GM23248 (cell line): Measurements from ENCODE around the gene RPL3. TPM values are rescaled to one million over a fixed set of nuclear protein-coding genes. Genes with fewer than 3 reads are reported as not detected.

ENCODE experiments used
- DNase-seq: peaks from one replicate; pipeline ENCODE4 v3.0.0-alpha.2; 2015
- H2AFZ ChIP-seq: fragments of 200-600 bp; sonication (generic); 2 replicates; pipeline ENCODE4 v1.6.1; 2016; ENCODE audit warnings: antibody characterized with exemption
- H3F3A ChIP-seq: fragments of 200-600 bp; sonication (generic); 2 replicates; pipeline ENCODE4 v1.6.1; 2016; ENCODE audit warnings: mild to moderate bottlenecking, antibody characterized with exemption, mixed run types; ENCODE audit not compliant: insufficient read depth
- H3K27ac ChIP-seq: fragments of 200-600 bp; sonication (generic); 2 replicates; pipeline ENCODE4 v1.5.1; 2016; ENCODE audit warnings: mild to moderate bottlenecking
- H3K27me3 ChIP-seq: fragments of 200-600 bp; sonication (generic); replicated peaks from 2 replicates; pipeline ENCODE4 v1.6.1; 2016; ENCODE audit warnings: mild to moderate bottlenecking; ENCODE audit not compliant: insufficient read depth
- H3K36me3 ChIP-seq: fragments of 200-600 bp; sonication (generic); 2 replicates; pipeline ENCODE4 v1.6.1; 2016; ENCODE audit warnings: low read depth, mild to moderate bottlenecking
- H3K4me1 ChIP-seq: fragments of 200-600 bp; sonication (generic); 2 replicates; pipeline ENCODE4 v1.6.1; 2016; ENCODE audit warnings: mild to moderate bottlenecking; ENCODE audit not compliant: insufficient read depth
- H3K4me2 ChIP-seq: fragments of 200-600 bp; sonication (generic); one replicate; pipeline ENCODE4 v1.6.1; 2016; ENCODE audit warnings: mild to moderate bottlenecking; ENCODE audit not compliant: unreplicated experiment
- H3K4me3 ChIP-seq: fragments of 200-600 bp; sonication (generic); 2 replicates; pipeline ENCODE4 v1.5.1; 2016; ENCODE audit warnings: mild to moderate bottlenecking
- H3K79me2 ChIP-seq: fragments of 200-600 bp; sonication (generic); 2 replicates; pipeline ENCODE4 v1.6.1; 2016; ENCODE audit warnings: mild to moderate bottlenecking; ENCODE audit not compliant: insufficient read depth
- H3K9ac ChIP-seq: fragments of 200-600 bp; sonication (generic); 2 replicates; pipeline ENCODE4 v1.6.1; 2016; ENCODE audit warnings: mild to moderate bottlenecking
- H3K9me2 ChIP-seq: fragments of 200-600 bp; sonication (generic); 2 replicates; pipeline ENCODE4 v1.6.1; 2016; ENCODE audit warnings: mixed run types, mild to moderate bottlenecking, moderate library complexity; ENCODE audit not compliant: insufficient read depth
- H3K9me3 ChIP-seq: fragments of 200-600 bp; sonication (generic); one replicate; pipeline ENCODE4 v1.6.1; 2017; ENCODE audit warnings: low read depth
- H4K20me1 ChIP-seq: fragments of 200-600 bp; sonication (generic); 2 replicates; pipeline ENCODE4 v1.6.0; 2016; ENCODE audit not compliant: insufficient read depth
- EZH2 ChIP-seq: fragments of 200-600 bp; sonication (generic); IDR thresholded peaks from 2 replicates; pipeline ENCODE4 v1.6.1; 2018; ENCODE audit warnings: antibody characterized with exemption, mild to moderate bottlenecking; ENCODE audit not compliant: insufficient read depth, poor library complexity, severe bottlenecking
- EZH2phosphoT487 ChIP-seq: fragments of 200-600 bp; sonication (generic); IDR thresholded peaks from 2 replicates; pipeline ENCODE4 v1.6.1; 2018; ENCODE audit warnings: antibody characterized with exemption, moderate library complexity, mild to moderate bottlenecking, low read depth; ENCODE audit not compliant: insufficient read depth
- WGBS, 2 experiments: methylation state at CpG; one replicate each; pipeline ENCODE4 v1.1.6; 2015 to 2017; ENCODE audit warnings: low lambda C conversion rate in 2 of 2, low coverage in 1 of 2; ENCODE audit errors: missing lambda C conversion rate in 2 of 2; 5-methylcytosine and 5-hydroxymethylcytosine counted together
- in situ Hi-C: fragments of 300-500 bp; cut with MboI; formaldehyde crosslinking; loops from 2 replicates; pipeline ENCODE4 v1.15.0; 2020
- polyA plus RNA-seq: library from polyadenylated mRNA; unstranded; fragments of >200 nt; fragmentation: Nextera tagmentation; extraction: Ambion mirVana; gene quantifications from 2 replicates; pipeline ENCODE4 v1.2.1, GENCODE V29; 2016
- total RNA-seq: library from RNA; depleted of rRNA; stranded (reverse); fragments of >200 nt; shearing (Covaris generic); gene quantifications from 2 replicates; pipeline ENCODE4 v1.2.3, GENCODE V29; 2014

RPL3 gene
- total and polyA plus RNA-seq, 2 experiments from 2014 or later, result 920 to 2,353 TPM

DNA sequence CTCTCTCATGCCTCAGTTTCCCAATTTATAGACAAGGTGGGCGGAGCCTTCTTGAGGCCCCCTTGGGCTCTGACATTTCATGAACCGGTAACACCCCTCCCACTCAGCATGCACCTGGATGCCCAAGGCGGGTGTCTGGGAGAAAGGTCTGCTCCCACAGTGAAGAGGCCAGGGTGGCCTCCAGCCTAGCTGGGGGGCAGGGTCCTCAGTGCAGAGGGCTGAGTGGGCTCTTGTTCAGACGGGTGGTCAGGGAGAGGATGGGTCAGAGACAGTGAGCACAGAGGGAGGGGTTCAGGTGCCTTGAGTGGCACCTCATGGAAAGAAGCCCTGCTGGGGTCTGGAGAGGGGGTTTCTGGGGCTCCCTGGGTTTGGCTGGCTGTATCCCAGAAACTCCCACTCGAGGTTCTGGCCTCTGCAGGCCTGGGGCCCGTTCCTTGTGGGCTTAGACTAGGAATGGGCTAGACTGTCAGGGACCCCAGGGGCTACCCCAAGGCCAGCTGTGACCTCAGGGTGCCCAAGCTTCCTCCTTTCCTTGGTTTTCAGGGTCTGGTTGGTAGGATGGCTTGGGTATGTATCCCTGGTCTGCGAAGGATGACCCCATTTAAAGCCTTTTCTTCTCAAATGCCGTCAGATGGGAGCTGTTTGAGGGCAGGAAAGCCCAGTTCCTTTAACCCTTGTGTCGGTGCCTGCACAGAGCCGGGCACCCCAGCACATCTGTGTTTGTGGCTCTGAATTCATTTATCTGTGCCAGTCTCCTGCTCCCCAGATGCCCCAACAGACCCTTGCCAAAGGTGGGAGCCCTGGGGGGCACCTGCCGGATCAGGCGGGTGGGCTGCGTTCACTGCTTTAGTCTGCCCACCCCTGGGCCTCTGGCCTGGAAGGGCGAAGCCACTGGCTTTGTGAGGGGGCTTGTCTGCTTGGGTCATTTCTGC lies 31.6 kb upstream of the RPL3 start:
- peak overlapping the region; percentile 61; the same call in 1 of the 2 replicates for H3K9ac ChIP-seq
- no peak overlapping the region for H3K27ac ChIP-seq
- no peaks in the 10 kb centered on the region for H3K9me2 ChIP-seq
- no peaks in the 10 kb centered on the region for H3F3A ChIP-seq
- H3K4me1 ChIP-seq, result no peaks in the 10 kb centered on the region; the same call in 1 of the 2 replicates
- 63 to 68% methylated on average over 13 to 14 of the region's 14 CpGs for whole genome bisulfite sequencing, 2 experiments
- no peaks in the 10 kb centered on the region for H3K36me3 ChIP-seq
- DNase-seq, result no peak
- no peaks in the 10 kb centered on the region for H4K20me1 ChIP-seq
- H3K4me2 ChIP-seq, result no peak overlapping the region
- H3K27me3 ChIP-seq, result no peaks in the 10 kb centered on the region
- no peak for TF ChIP-seq EZH2phosphoT487
- no peak for TF ChIP-seq EZH2
- peak overlapping the region; percentile 72 for H3K4me3 ChIP-seq
- H3K9me3 ChIP-seq, result no peaks in the 10 kb centered on the region
- no peaks in the 10 kb centered on the region for H3K79me2 ChIP-seq
- in situ Hi-C loops, result no loop called here
- peak overlapping the region; percentile 87; the same call in 1 of the 2 replicates for H2AFZ ChIP-seq

DNA sequence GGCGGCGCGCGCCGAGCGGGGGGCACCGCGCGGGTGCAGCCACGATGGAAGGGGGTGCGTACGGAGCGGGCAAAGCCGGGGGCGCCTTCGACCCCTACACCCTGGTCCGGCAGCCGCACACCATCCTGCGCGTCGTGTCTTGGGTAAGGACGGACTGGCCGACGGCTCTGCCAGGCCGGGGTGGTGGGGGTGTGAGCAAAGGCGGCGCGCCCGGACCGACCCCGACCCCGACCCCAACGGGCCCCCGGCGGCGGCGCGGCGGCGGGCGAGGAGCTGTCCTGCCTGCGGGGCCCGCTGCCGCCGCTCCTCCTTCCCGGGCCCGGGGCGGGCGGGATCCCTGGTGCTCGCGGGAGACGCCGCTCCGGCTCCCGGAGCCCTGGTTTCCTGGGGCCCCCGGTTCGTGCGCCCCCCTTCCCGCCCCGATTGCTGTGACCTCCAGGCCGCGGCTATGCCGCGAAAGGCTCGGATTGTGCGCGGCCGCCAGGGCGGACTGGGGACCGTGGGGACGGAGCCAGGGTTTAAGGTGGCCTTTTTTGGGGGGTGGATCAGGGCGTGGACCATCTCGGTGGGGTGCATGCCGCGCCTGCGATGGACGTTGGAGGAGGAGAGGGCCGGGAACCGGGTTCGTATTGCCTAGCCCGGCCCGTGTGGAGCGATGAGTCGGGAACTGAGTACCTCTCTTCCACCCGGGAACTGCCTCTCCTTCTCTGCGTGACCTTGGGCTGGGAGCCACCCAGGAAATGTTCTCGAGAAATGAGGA lies 30.7 kb upstream of the RPL3 start, which contains the start of gene SYNGR1:
Gene SYNGR1 (plus strand): TSS at position 25 of the 760 bp plus-strand sequence. CDS start 20 bp downstream, at position 45.
- DNase-seq, result peak; percentile 51
- Histone ChIP-seq H4K20me1 (no peaks in the 10 kb centered on the region), H3K4me2 (peak within 1 kb of the TSS; percentile 84), H3K27ac (no peak within 1 kb of the TSS), H3K9me2 (no peaks in the 10 kb centered on the region), H3K27me3 (no peaks in the 10 kb centered on the region), H3K79me2 (no peaks in the 10 kb centered on the region), H3K36me3 (no peaks in the 10 kb centered on the region), H2AFZ (peak within 1 kb of the TSS; percentile 92), H3K4me1 (no peaks in the 10 kb centered on the region; the same call in 1 of the 2 replicates), H3K4me3 (peak within 1 kb of the TSS; percentile 75), H3K9ac (peak within 1 kb of the TSS; percentile 61), H3F3A (no peaks in the 10 kb centered on the region), H3K9me3 (no peaks in the 10 kb centered on the region)
- WGBS, 2 experiments, result 2 to 3% methylated on average over 22 to 57 of the region's 87 CpGs
- TF ChIP-seq EZH2, result no peak
- TF ChIP-seq EZH2phosphoT487, result no peak
- in situ Hi-C loops, result no loop called here

GRCh38 chr22:39349506-39349966 lies 30.1 kb upstream of the RPL3 start:
- no peaks in the 10 kb centered on the region for H3K79me2 ChIP-seq
- TF ChIP-seq EZH2 (no peak), EZH2phosphoT487 (no peak)
- peak; percentile 41 for DNase-seq
- peak overlapping the region; percentile 75 for H3K4me3 ChIP-seq
- H4K20me1 ChIP-seq, result no peaks in the 10 kb centered on the region
- H3K9me2 ChIP-seq, result no peaks in the 10 kb centered on the region
- no peaks in the 10 kb centered on the region for H3K36me3 ChIP-seq
- peak overlapping the region; percentile 92 for H2AFZ ChIP-seq
- in situ Hi-C loops, result no loop called here
- H3K27me3 ChIP-seq, result no peaks in the 10 kb centered on the region
- H3K4me2 ChIP-seq, result peak overlapping the region; percentile 84
- 3 to 11% methylated on average over 11 to 25 of the region's 57 CpGs for WGBS, 2 experiments
- H3K4me1 ChIP-seq, result no peaks in the 10 kb centered on the region; the same call in 1 of the 2 replicates
- H3K27ac ChIP-seq, result no peak overlapping the region
- H3K9me3 ChIP-seq, result no peaks in the 10 kb centered on the region
- no peaks in the 10 kb centered on the region for H3F3A ChIP-seq
- peak overlapping the region; percentile 61; the same call in 1 of the 2 replicates for H3K9ac ChIP-seq

DNA sequence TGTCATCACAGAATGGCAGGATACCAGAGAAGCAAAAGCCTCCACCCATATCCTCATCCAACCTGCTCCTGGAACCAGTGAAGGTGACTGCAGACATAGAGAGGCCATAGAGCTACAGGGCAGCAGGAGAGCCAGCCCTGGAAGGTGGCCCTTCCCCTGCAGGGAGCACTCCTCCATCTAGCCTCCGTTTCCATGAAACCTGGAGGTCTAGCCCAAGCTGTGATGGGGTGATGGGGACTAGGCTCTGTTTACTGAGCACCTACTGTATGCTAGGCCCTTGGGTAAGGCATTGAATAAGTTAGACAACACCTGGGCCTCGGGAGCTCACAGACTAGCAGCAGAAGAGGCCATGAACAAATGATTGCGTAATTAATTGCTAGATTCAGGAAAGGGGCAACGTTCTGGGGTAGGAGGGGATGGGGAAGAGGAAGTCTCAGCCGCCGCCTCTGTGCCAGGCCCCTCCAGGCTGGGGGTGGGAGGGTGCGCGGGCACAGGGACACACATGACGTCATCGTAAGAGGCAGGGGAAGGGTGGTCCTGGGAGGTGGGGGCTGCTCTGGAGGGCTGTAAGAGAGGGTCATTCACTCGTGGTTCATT lies 29.6 kb upstream of the RPL3 start:
- H3K27me3 ChIP-seq, result no peaks in the 10 kb centered on the region
- H3K79me2 ChIP-seq, result no peaks in the 10 kb centered on the region
- WGBS, 2 experiments, result 10% methylated on average over 5 to 11 of the region's 11 CpGs
- no peak for TF ChIP-seq EZH2
- TF ChIP-seq EZH2phosphoT487, result no peak
- in situ Hi-C loops, result no loop called here
- no peak overlapping the region for H3K27ac ChIP-seq
- no peaks in the 10 kb centered on the region for H3K36me3 ChIP-seq
- no peaks in the 10 kb centered on the region for H3K9me2 ChIP-seq
- H3K9me3 ChIP-seq, result no peaks in the 10 kb centered on the region
- H3K4me2 ChIP-seq, result peak overlapping the region; percentile 84
- no peaks in the 10 kb centered on the region for H3F3A ChIP-seq
- peak overlapping the region; percentile 50; the same call in 1 of the 2 replicates for H3K9ac ChIP-seq
- H3K4me1 ChIP-seq, result no peaks in the 10 kb centered on the region; the same call in 1 of the 2 replicates
- H2AFZ ChIP-seq, result peak overlapping the region; percentile 92
- peak overlapping the region; percentile 75 for H3K4me3 ChIP-seq
- DNase-seq, result no peak
- no peaks in the 10 kb centered on the region for H4K20me1 ChIP-seq
